ENCODE results near the gene FDPS. TPM values are rescaled to one million over a fixed set of nuclear protein-coding genes. Genes with fewer than 3 reads are reported as not detected.

Gene FDPS
- total and polyA plus RNA-seq, 9 donors = 50.7 to 423 (median 80.8) TPM

GRCh38 chr1:155295183-155295941 lies 13.3 kb upstream of the FDPS start:
- no peaks in the 10 kb centered on the region for H3K27me3 ChIP-seq
- intact Hi-C loops (cut with DNase I) = no loop called here

DNA sequence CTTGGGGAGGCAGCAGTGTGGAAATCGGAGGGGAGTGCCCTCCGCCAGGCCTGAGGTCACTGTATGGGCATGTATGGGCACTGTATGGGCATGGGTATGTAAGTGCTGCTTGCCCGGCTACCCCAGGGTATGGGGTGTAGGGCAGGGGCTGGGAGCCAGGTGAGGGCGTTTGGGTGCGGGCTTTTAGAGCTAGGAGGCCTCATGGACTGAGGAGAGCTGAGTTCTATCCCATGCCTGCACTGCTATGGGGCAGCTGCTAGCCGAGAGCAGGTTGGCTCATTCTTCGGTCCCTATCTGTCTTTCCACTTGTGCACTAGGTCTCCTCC lies 12.8 kb upstream of the FDPS start:
- Histone ChIP-seq H3K4me3 (no peak overlapping the region), H3K27ac (no peak overlapping the region), H3K4me1 (ENCODE audit: insufficient read depth) (peaks cover 3% of the 10 kb centered on the region), H3K27me3 (no peaks in the 10 kb centered on the region), H3K9me3 (no peaks in the 10 kb centered on the region), H3K36me3 (no peaks in the 10 kb centered on the region)
- no peak for DNase-seq
- 80 to 86% (median 80%) methylated on average over 7 of the region's 7 CpGs for WGBS, 3 donors
- intact Hi-C loops (cut with DNase I) = no loop called here
- TF ChIP-seq POLR2A (IDR thresholded peaks at IDR 0.05) (no peak), EP300 (IDR thresholded peaks at IDR 0.05) (no peak)
- TF ChIP-seq, protein P1, sequence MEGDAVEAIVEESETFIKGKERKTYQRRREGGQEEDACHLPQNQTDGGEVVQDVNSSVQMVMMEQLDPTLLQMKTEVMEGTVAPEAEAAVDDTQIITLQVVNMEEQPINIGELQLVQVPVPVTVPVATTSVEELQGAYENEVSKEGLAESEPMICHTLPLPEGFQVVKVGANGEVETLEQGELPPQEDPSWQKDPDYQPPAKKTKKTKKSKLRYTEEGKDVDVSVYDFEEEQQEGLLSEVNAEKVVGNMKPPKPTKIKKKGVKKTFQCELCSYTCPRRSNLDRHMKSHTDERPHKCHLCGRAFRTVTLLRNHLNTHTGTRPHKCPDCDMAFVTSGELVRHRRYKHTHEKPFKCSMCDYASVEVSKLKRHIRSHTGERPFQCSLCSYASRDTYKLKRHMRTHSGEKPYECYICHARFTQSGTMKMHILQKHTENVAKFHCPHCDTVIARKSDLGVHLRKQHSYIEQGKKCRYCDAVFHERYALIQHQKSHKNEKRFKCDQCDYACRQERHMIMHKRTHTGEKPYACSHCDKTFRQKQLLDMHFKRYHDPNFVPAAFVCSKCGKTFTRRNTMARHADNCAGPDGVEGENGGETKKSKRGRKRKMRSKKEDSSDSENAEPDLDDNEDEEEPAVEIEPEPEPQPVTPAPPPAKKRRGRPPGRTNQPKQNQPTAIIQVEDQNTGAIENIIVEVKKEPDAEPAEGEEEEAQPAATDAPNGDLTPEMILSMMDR (IDR thresholded peaks at IDR 0.05) = no peak

More at GRCh38 chr1:155295183-155295941, 13.3 kb upstream of the FDPS start:
- H3K9me3 ChIP-seq = no peaks in the 10 kb centered on the region
- no peak for TF ChIP-seq POLR2A (IDR thresholded peaks at IDR 0.05)
- no peak for TF ChIP-seq EP300 (IDR thresholded peaks at IDR 0.05)
- TF ChIP-seq, protein P1 (IDR thresholded peaks at IDR 0.05) = no peak
- no peak overlapping the region for H3K4me3 ChIP-seq
- WGBS, 3 donors = 7 to 18% (median 11%) methylated on average over 21 to 47 of the region's 47 CpGs
- no peak overlapping the region for H3K27ac ChIP-seq
- peaks cover 3% of the 10 kb centered on the region for H3K4me1 ChIP-seq (ENCODE audit: insufficient read depth)
- H3K36me3 ChIP-seq = no peaks in the 10 kb centered on the region
- DNase-seq = no peak

- no peaks in the 10 kb centered on the region for H3K9me3 ChIP-seq
- no peak for TF ChIP-seq POLR2A (IDR thresholded peaks at IDR 0.05)
- TF ChIP-seq, protein P1 (IDR thresholded peaks at IDR 0.05) = no peak
- no peak for TF ChIP-seq EP300 (IDR thresholded peaks at IDR 0.05)
- H3K27me3 ChIP-seq = no peaks in the 10 kb centered on the region
- H3K36me3 ChIP-seq = no peaks in the 10 kb centered on the region
- no peak for DNase-seq
- H3K27ac ChIP-seq = no peak overlapping the region
- peaks cover 3% of the 10 kb centered on the region for H3K4me1 ChIP-seq (ENCODE audit: insufficient read depth)
- intact Hi-C loops (cut with DNase I) = no loop called here
- no peak overlapping the region for H3K4me3 ChIP-seq
- WGBS, 3 donors = 51 to 63% (median 53%) methylated on average over 3 of the region's 3 CpGs
These were observed 12.0 kb upstream of the FDPS start for GRCh38 chr1:155296661-155297060.

DNA sequence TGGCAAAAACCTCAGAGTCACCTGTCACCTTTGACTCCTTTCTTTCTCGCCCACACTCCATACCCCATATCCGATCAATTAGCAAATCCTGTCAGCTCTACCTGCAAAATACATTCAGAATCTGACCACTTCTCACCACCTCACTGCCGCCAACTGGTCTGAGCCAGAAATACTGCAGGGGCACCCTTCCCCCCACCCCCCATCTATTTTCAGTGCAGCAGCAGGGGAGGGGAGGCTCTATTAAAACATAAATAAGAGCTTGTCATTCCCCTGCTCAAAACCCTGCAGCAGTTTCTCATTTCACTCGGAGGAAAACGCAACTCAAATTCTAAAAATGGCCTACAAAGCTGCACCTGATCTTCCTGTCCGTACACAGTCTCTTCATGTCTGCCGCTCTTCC lies 11.3 kb upstream of the FDPS start:
- DNase-seq = no peak
- Histone ChIP-seq H3K4me3 (no peak overlapping the region), H3K4me1 (ENCODE audit: insufficient read depth) (peaks cover 3% of the 10 kb centered on the region), H3K27ac (no peak overlapping the region), H3K9me3 (no peaks in the 10 kb centered on the region), H3K27me3 (no peaks in the 10 kb centered on the region), H3K36me3 (no peaks in the 10 kb centered on the region)
- whole genome bisulfite sequencing, 3 donors = 52 to 59% (median 52%) methylated on average over 7 of the region's 7 CpGs
- intact Hi-C loops (cut with DNase I) = no loop called here
- no peak for TF ChIP-seq POLR2A (IDR thresholded peaks at IDR 0.05)
- no peak for TF ChIP-seq EP300 (IDR thresholded peaks at IDR 0.05)

GRCh38 chr1:155300024-155300423 lies 8.6 kb upstream of the FDPS start:
- no peaks in the 10 kb centered on the region for H3K9me3 ChIP-seq
- intact Hi-C loops (cut with DNase I) = no loop called here
- TF ChIP-seq EP300 (IDR thresholded peaks at IDR 0.05) = no peak
- TF ChIP-seq POLR2A (IDR thresholded peaks at IDR 0.05) = no peak
- TF ChIP-seq, protein P1 (IDR thresholded peaks at IDR 0.05) = no peak
- DNase-seq = no peak
- no peaks in the 10 kb centered on the region for H3K27me3 ChIP-seq
- H3K36me3 ChIP-seq = no peaks in the 10 kb centered on the region
- peaks cover 3% of the 10 kb centered on the region for H3K4me1 ChIP-seq (ENCODE audit: insufficient read depth)
- WGBS, 3 donors = 91 to 92% (median 91%) methylated on average over 8 of the region's 8 CpGs
- H3K4me3 ChIP-seq = no peak overlapping the region
- H3K27ac ChIP-seq = no peak overlapping the region
